ENCODE results near the gene PPP4R2. TPM values are rescaled to one million over a fixed set of nuclear protein-coding genes. Genes with fewer than 3 reads are reported as not detected.
A peak's percentile ranks its signal among the peaks of the same experiment; 100 is the strongest.

The PPP4R2 gene
- total and polyA plus RNA-seq, 3 donors from 2014 or later, result 38.1 to 68.2 (median 67.7) TPM

- no peak for DNase-seq
- intact Hi-C loops (cut with DNase I; ENCODE audit: low total_unique reads), result no loop called here
- no peak for TF ChIP-seq CTCF (IDR thresholded peaks at IDR 0.05)
- no peak for TF ChIP-seq POLR2A (IDR thresholded peaks at IDR 0.05)
- Histone ChIP-seq H3K4me3 (no peak overlapping the region), H3K27me3 (no peaks in the 10 kb centered on the region), H3K4me1 (peaks cover 10% of the 10 kb centered on the region), H3K27ac (no peak overlapping the region), H3K36me3 (ENCODE audit: low read depth, missing control alignments) (no peaks in the 10 kb centered on the region), H3K9me3 (no peaks in the 10 kb centered on the region)
- 66 to 71% methylated on average over 4 of the region's 4 CpGs for WGBS, 2 donors
Observed at GRCh38 chr3:72950801-72951200, 45.8 kb upstream of the PPP4R2 start.

DNA sequence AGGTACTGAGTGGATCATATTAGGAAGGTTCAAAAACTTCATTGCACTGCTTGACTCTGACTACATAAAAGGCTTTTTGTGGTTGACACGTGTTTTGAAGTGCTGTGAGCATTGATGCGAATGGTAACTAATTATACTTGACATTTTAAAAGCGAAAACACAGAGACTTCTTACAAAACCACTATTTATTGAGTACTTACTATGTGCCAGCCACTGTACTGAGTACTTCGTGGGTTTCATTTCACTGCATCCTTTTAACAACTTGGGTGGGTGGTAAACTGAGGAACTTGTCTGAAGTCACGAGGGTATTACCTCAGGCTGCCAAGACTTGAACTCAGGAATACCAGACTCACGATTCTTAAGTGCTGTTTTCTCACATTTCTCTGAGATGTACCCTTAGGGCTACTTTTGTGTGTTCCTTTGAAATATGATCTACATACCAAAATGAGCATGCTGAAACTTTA, 45.3 kb upstream of the PPP4R2 start:
- TF ChIP-seq CTCF (IDR thresholded peaks at IDR 0.05) (no peak), POLR2A (IDR thresholded peaks at IDR 0.05) (no peak)
- H3K36me3 ChIP-seq (ENCODE audit: low read depth, missing control alignments), result no peaks in the 10 kb centered on the region
- intact Hi-C loops (cut with DNase I; ENCODE audit: low total_unique reads), result no loop called here
- H3K9me3 ChIP-seq, result no peaks in the 10 kb centered on the region
- WGBS, 2 donors, result 79 to 80% methylated on average over 6 of the region's 6 CpGs
- H3K4me1 ChIP-seq, result peaks cover 10% of the 10 kb centered on the region
- no peak for DNase-seq
- no peak overlapping the region for H3K27ac ChIP-seq
- no peak overlapping the region for H3K4me3 ChIP-seq
- H3K27me3 ChIP-seq, result no peaks in the 10 kb centered on the region

DNA sequence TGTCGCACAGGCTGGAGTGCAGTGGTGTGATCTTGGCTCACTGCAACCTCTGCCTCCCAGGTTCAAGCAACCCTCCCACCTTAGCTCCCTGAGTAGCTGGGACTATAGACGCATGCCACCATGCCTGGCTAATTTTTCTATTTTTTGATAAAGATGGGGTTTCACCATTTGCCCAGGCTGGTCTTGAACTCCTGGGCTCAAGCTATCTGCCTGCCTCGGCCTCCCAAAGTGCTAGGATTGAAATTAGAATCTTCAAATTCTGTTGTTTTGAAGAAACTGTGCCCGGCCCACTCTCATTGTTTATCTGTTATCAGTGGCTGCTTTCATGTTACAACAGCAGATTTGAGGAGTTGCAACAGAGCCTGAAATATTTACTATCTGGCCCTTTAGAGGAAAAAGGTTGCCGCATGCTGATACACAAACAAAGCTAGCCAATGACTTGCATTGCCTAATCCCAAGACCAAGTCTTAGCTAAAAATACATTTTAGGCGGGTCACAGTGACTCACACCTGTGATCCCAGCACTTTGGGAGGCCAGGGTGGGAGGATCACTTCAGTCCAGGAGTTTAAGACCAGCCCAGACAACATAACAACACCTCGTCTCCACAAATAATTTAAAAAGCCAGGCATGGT, 43.2 kb upstream of the PPP4R2 start:
- DNase-seq, result peak; percentile 47
- TF ChIP-seq CTCF (IDR thresholded peaks at IDR 0.05) (no peak), POLR2A (IDR thresholded peaks at IDR 0.05) (no peak)
- intact Hi-C loops (cut with DNase I; ENCODE audit: low total_unique reads), result no loop called here

GRCh38 chr3:72957297-72957696, 39.3 kb upstream of the PPP4R2 start:
- Histone ChIP-seq H3K36me3 (ENCODE audit: low read depth, missing control alignments) (no peaks in the 10 kb centered on the region), H3K4me1 (peaks cover 43% of the 10 kb centered on the region), H3K27me3 (no peaks in the 10 kb centered on the region), H3K9me3 (no peaks in the 10 kb centered on the region), H3K27ac (peak overlapping the region; percentile 34 to 68), H3K4me3 (no peak overlapping the region)
- DNase-seq, result peak; percentile 85
- no peak for TF ChIP-seq CTCF (IDR thresholded peaks at IDR 0.05)
- no peak for TF ChIP-seq POLR2A (IDR thresholded peaks at IDR 0.05)
- intact Hi-C loops (cut with DNase I; ENCODE audit: low total_unique reads), result no loop called here
- WGBS, 2 donors, result 48 to 74% methylated on average over 8 of the region's 8 CpGs

More for the DNA sequence above, 43.2 kb upstream of the PPP4R2 start:
- Histone ChIP-seq H3K9me3 (no peaks in the 10 kb centered on the region), H3K36me3 (ENCODE audit: low read depth, missing control alignments) (no peaks in the 10 kb centered on the region), H3K27me3 (no peaks in the 10 kb centered on the region), H3K27ac (peak overlapping the region; percentile 39 to 50), H3K4me3 (no peak overlapping the region), H3K4me1 (peaks cover 30% of the 10 kb centered on the region)
- 66 to 76% methylated on average over 7 of the region's 7 CpGs for WGBS, 2 donors

DNA sequence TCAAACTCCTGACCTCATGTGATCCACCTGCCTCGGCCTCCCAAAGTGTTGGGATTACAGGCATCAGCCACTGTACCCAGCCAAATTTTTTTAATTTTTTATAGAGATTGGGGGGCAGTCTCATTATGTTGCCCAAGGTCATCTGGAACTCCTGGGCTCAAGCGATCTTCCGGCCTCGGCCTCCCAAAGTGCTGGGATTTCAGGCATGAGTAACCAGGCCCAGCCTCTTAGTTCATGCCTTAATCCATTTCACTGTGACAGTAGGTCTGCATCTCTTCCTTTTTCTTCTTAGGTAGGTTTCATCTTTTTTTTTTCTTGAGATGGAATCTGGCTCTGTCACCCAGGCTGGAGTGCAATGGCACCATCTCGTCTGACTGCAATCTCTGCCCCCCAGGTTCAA, 37.3 kb upstream of the PPP4R2 start:
- Histone ChIP-seq H3K27ac (peak overlapping the region; percentile 19 to 48), H3K27me3 (no peaks in the 10 kb centered on the region), H3K36me3 (ENCODE audit: low read depth, missing control alignments) (no peaks in the 10 kb centered on the region), H3K4me3 (no peak overlapping the region), H3K9me3 (no peaks in the 10 kb centered on the region), H3K4me1 (peaks cover 34% of the 10 kb centered on the region)
- WGBS, 2 donors, result 92 to 96% methylated on average over 5 of the region's 5 CpGs
- no peak for TF ChIP-seq CTCF (IDR thresholded peaks at IDR 0.05)
- TF ChIP-seq POLR2A (IDR thresholded peaks at IDR 0.05), result no peak
- intact Hi-C loops (cut with DNase I; ENCODE audit: low total_unique reads), result no loop called here
- no peak for DNase-seq
